Skeletal muscle satellite cell (primary cell): ENCODE results near the gene COLEC12.

ENCODE experiments used
- H3K27me3 ChIP-seq: 2 replicates; pipeline ENCODE4 v1.7.0; 2013; ENCODE audit warnings: low read length; ENCODE audit not compliant: control insufficient read depth, insufficient read depth
- H3K36me3 ChIP-seq: 2 replicates; pipeline ENCODE4 v1.7.0; 2013; ENCODE audit warnings: mild to moderate bottlenecking, control low read depth, low read length; ENCODE audit not compliant: insufficient read depth
- H3K4me1 ChIP-seq: 2 replicates; pipeline ENCODE4 v1.7.0; 2013; ENCODE audit warnings: low read length; ENCODE audit not compliant: control insufficient read depth, insufficient read depth
- H3K4me2 ChIP-seq: 2 replicates; pipeline ENCODE4 v1.7.0; 2013; ENCODE audit warnings: mild to moderate bottlenecking, low read length
- H3K4me3 ChIP-seq: 2 replicates; pipeline ENCODE4 v1.7.0; 2013; ENCODE audit warnings: low read length
- H3K9ac ChIP-seq: 2 replicates; pipeline ENCODE4 v1.7.0; 2013; ENCODE audit warnings: mild to moderate bottlenecking, low read depth, low read length, moderate library complexity
- H3K9me3 ChIP-seq: replicated peaks from 2 replicates; pipeline ENCODE4 v1.7.0; 2013; ENCODE audit warnings: mild to moderate bottlenecking, control low read depth, low read length

Gene COLEC12

DNA sequence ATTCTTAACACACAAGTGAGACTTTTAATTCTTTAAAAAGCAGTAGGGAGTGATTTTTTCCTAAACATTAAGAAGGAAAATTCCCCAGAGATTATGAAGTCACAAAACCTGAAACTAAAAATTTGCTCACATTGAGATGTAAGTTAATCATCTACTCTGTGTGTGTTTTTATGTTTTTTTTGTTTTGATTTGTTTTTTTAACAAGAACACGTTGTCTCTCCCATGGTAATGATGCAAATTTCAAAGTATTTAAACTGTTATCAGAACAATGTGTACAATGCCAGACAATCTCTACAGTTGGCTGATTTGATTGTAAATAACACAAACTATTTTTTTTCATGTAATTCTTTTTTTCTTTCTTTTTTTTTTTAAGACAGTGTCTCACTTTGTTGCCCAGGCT is 71.5 kb downstream of the COLEC12 start:
- Histone ChIP-seq H3K9ac (no peak overlapping the region), H3K27me3 (peaks cover 7% of the 10 kb centered on the region), H3K4me3 (no peak overlapping the region), H3K36me3 (no peaks in the 10 kb centered on the region), H3K4me1 (no peaks in the 10 kb centered on the region), H3K4me2 (no peak overlapping the region), H3K9me3 (no peaks in the 10 kb centered on the region)

- Histone ChIP-seq H3K9ac (no peak overlapping the region), H3K4me2 (no peak overlapping the region), H3K4me3 (no peak overlapping the region), H3K4me1 (no peaks in the 10 kb centered on the region), H3K27me3 (no peaks in the 10 kb centered on the region), H3K9me3 (no peaks in the 10 kb centered on the region), H3K36me3 (no peaks in the 10 kb centered on the region)
Measured at GRCh38 chr18:427005-427404, 73.5 kb downstream of the COLEC12 start.

DNA sequence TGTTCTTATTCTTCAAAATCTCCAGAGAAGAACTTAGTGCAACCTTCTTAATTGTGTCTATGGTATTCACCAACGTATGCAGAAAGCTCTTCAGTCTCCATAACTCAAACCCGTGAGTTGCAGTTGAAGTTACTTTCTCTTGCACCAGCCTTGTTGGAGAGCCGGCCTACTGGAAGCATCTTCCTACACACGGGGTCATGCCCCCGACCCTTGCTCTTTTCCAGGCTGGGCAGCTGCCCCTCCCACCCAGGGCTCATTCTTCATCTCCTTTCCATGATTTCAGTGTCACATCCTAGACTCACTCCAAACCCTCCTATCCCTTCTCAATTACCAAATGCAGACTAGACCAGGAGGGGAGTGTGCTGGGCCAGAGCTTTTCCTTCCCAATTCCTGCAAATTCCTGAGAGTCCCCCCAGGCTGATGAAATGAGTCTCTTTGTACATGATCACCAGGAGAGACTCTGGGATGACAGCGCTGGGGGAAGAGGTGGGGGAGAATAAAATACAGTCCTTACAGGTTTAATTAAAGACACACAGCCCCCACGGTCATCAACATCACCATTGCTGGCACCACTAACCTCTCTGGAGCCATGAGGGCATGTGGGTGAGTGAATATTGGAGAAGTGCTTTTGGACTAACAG is 75.3 kb downstream of the COLEC12 start:
- Histone ChIP-seq H3K9ac (no peak overlapping the region), H3K4me1 (peaks cover 6% of the 10 kb centered on the region), H3K4me2 (no peak overlapping the region), H3K27me3 (no peaks in the 10 kb centered on the region), H3K4me3 (no peak overlapping the region), H3K9me3 (no peaks in the 10 kb centered on the region), H3K36me3 (no peaks in the 10 kb centered on the region)

- no peaks in the 10 kb centered on the region for H3K27me3 ChIP-seq
- H3K4me3 ChIP-seq = no peak overlapping the region
- H3K9ac ChIP-seq = no peak overlapping the region
- no peaks in the 10 kb centered on the region for H3K36me3 ChIP-seq
- H3K4me2 ChIP-seq = no peak overlapping the region
- no peaks in the 10 kb centered on the region for H3K9me3 ChIP-seq
- peaks cover 6% of the 10 kb centered on the region for H3K4me1 ChIP-seq
Measured at GRCh38 chr18:424668-425067, 75.8 kb downstream of the COLEC12 start.

GRCh38 chr18:424071-424661 is 76.3 kb downstream of the COLEC12 start:
- H3K9ac ChIP-seq = no peak overlapping the region
- no peaks in the 10 kb centered on the region for H3K9me3 ChIP-seq
- H3K27me3 ChIP-seq = no peaks in the 10 kb centered on the region
- no peak overlapping the region for H3K4me3 ChIP-seq
- H3K36me3 ChIP-seq = no peaks in the 10 kb centered on the region
- H3K4me2 ChIP-seq = no peak overlapping the region
- peaks cover 6% of the 10 kb centered on the region for H3K4me1 ChIP-seq

DNA sequence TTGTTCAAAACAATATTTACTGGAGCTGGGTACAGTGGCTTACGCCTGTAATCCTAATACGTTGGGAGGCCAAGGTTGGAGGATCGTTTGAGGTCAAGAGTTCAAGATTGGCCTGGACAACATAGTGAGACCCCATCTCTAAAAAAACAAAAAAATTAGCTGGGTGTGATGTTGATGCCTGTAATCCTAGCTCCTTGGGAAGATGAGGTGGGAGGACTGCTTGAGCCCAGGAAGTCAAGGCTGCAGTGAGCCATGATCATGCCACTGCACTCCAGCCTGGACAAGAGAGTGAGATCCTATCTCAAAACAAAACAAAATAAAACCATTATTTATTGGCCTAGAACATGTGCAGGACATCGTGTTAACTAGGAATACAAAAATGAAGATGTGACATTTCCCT is 77.5 kb downstream of the COLEC12 start:
- Histone ChIP-seq H3K4me1 (peaks cover 6% of the 10 kb centered on the region), H3K36me3 (no peaks in the 10 kb centered on the region)

GRCh38 chr18:421247-422155 is 79.0 kb downstream of the COLEC12 start:
- Histone ChIP-seq H3K4me2 (peak overlapping the region; percentile 19), H3K36me3 (no peaks in the 10 kb centered on the region), H3K9ac (no peak overlapping the region), H3K4me3 (no peak overlapping the region), H3K9me3 (no peaks in the 10 kb centered on the region), H3K4me1 (peaks cover 7% of the 10 kb centered on the region), H3K27me3 (no peaks in the 10 kb centered on the region)

More for the DNA sequence above, 77.5 kb downstream of the COLEC12 start:
- Histone ChIP-seq H3K9me3 (no peaks in the 10 kb centered on the region), H3K4me3 (no peak overlapping the region), H3K27me3 (no peaks in the 10 kb centered on the region), H3K9ac (no peak overlapping the region), H3K4me2 (no peak overlapping the region)

DNA sequence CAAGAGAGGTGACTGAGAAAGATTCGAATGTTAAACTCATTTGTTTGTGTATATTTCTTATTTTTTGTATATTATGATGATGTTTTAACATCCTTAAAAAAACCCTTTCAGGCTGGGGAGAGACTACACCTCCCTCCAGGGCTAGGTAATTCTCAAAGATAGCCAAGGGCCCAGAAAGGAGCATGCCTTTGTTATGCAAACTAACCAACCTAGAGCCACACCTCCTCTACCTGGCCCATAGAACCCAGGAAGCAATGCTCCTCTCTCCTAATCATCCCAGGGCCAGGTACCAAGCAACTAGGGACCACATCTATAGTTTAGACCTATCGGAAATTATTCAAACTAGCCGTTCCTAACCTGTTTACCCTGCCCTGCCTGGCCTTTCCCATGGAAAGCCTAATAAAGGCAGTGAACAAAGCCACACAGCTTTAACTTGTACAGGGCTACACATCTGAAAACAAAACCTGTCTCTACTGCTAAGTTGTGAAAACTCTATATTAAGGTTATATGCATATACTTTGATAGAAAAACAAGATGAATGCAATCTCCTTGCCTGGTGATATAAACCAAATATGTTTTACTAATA is 79.7 kb downstream of the COLEC12 start:
- Histone ChIP-seq H3K4me3 (no peak overlapping the region), H3K36me3 (no peaks in the 10 kb centered on the region), H3K4me2 (no peak overlapping the region), H3K9ac (no peak overlapping the region), H3K9me3 (no peaks in the 10 kb centered on the region), H3K4me1 (peaks cover 14% of the 10 kb centered on the region), H3K27me3 (no peaks in the 10 kb centered on the region)

GRCh38 chr18:419541-420175 is 80.8 kb downstream of the COLEC12 start:
- H3K27me3 ChIP-seq = no peaks in the 10 kb centered on the region
- no peak overlapping the region for H3K9ac ChIP-seq
- H3K4me2 ChIP-seq = no peak overlapping the region
- H3K36me3 ChIP-seq = no peaks in the 10 kb centered on the region
- H3K9me3 ChIP-seq = no peaks in the 10 kb centered on the region
- H3K4me1 ChIP-seq = peaks cover 22% of the 10 kb centered on the region
- no peak overlapping the region for H3K4me3 ChIP-seq

GRCh38 chr18:417495-417894 is 83.0 kb downstream of the COLEC12 start:
- Histone ChIP-seq H3K36me3 (no peaks in the 10 kb centered on the region), H3K9me3 (no peaks in the 10 kb centered on the region), H3K4me1 (peaks cover 22% of the 10 kb centered on the region), H3K9ac (no peak overlapping the region), H3K27me3 (no peaks in the 10 kb centered on the region), H3K4me2 (no peak overlapping the region), H3K4me3 (no peak overlapping the region)

DNA sequence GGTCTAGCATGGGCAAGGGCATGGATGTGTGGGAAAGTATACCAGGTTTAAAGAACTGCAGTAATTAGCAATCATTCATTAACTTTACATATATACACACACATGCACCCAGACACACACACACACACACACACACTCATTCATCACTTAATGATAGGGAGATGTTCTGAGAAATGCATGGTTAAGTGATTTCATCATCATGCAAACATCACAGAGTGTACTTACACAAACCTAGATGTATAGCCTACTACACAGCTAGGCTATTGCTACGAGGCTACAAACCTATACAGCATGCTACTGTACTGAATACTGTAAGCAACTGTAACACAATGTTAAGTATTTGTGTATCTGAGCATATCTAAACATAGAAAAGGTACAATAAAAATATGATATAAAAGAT is 83.6 kb downstream of the COLEC12 start:
- Histone ChIP-seq H3K27me3 (no peaks in the 10 kb centered on the region), H3K4me1 (peaks cover 22% of the 10 kb centered on the region), H3K4me3 (no peak overlapping the region), H3K36me3 (no peaks in the 10 kb centered on the region), H3K9me3 (no peaks in the 10 kb centered on the region), H3K9ac (no peak overlapping the region), H3K4me2 (no peak overlapping the region)
